HG03135 (cell line): ENCODE measurements around the gene GOPC.

Experiments
- ATAC-seq: cut with Tn5 transposase; IDR thresholded peaks from one replicate; pipeline ENCODE4 v1.9.1; 2021; ENCODE audit warnings: mild to moderate bottlenecking, moderate library complexity; ENCODE audit not compliant: unreplicated experiment

GOPC gene

DNA sequence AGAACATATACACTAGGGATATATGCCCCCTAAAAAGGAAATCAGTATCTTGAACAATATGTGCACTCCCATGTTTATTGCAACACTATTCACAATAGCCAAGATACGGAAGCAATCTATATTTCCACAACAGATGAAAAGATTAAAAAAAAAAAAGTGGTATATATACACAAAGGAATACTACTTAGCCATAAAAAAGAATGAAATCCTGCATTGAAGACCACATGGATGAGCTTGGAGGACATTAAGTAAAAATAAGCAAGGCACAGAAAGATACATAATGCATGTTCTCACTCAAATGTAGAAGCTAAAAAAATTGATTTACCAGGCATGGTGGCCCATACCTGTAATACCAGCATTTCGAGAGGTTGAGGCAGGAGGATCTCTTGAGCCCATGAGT lies 4.6 kb downstream of the GOPC start:
- ATAC-seq = no peak

GRCh38 chr6:117595099-117595923 lies 7.0 kb downstream of the GOPC start:
- no peak for ATAC-seq

DNA sequence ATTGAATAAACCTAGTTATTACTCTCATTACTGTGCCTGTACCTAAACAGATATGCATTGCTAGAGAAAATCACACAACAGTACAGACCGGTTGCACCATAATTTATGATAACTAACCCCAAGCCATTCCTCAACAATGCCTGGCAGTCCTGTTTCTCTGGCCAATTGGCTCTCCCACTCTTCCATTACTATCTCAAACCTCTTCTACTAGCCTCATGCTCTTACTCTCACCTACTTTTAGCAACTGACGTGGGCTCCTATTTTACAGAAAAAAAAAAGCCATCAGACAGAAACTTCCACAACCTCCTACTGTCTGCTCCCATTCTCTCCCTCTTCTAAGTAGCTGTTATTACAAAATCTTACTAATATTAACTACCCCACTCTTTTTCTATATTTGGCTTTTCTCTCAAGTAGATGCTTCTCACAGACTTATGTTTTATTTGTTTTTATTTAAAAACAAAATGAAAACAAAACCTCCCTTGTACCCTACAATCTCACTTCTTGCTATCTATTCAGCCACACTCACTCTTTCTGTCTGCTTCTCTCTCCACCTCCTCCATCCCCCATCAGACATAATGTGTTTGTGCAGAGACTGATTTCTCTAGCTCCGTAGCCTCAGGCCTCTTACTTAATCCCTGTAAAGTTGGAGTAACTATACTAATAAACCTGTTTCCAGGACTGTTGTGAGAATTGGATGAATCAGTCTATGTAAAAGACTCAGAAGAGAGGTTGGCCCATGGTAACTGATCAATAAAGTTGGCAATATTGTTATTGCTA lies 9.1 kb downstream of the GOPC start:
- no peak for ATAC-seq

DNA sequence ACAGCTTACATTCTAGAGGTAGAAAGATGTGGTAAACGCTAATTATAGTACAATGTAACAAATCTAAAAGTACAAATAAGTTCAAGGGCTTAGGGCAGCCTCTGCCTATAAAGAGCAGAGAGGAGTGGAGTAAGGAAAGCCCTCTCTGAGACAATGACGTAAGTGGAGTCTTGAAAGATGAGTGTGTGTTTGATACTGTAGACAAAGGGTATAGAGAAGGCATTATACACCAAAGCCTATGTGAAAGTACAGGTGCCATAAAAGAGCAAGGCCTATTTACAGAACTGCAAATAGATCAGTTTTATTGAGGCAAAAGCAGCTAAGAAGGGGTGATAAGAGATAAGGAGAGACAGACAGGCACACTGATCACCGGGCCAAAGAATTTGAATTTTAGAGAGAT lies 10.9 kb downstream of the GOPC start:
- no peak for ATAC-seq

DNA sequence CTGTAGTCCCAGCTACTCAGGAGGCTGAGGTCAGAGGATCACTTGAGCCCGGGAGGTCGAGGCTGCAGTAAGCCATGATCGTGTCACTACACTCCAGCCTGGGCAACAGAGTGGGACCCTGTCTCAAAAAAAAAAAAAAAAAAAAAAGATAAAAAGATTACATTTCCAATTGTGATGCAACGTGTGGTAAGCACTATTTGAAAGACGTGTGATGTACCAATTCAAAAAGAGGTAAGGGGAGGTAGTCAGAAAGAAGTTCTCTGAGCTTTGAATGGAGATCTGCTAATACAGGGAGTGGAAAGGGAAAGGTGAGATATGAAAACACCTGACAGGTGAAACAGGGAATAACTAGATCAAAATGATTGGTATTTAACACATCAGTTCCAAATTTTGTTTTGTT lies 11.9 kb downstream of the GOPC start:
- ATAC-seq = no peak

- ATAC-seq = no peak
Observed at GRCh38 chr6:117585647-117586046, 16.7 kb downstream of the GOPC start.

DNA sequence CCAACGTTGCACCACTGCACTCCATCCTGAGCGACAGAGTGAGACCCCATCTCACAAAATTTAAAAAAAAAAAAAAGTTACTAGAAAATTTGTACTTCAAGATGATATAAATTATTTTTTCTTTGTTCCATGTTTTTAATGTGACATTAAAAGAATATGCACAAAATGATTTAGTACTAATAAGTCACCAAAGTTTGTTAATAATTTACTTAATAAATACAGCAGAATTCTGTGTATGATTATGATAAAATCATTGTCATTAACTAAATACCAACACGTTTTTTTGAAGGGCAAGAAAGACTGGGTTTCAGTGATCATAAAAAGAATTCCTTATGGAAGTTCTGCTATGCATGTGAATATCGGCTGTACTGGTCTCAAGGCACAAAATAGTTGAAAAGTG lies 28.1 kb downstream of the GOPC start:
- no peak for ATAC-seq

DNA sequence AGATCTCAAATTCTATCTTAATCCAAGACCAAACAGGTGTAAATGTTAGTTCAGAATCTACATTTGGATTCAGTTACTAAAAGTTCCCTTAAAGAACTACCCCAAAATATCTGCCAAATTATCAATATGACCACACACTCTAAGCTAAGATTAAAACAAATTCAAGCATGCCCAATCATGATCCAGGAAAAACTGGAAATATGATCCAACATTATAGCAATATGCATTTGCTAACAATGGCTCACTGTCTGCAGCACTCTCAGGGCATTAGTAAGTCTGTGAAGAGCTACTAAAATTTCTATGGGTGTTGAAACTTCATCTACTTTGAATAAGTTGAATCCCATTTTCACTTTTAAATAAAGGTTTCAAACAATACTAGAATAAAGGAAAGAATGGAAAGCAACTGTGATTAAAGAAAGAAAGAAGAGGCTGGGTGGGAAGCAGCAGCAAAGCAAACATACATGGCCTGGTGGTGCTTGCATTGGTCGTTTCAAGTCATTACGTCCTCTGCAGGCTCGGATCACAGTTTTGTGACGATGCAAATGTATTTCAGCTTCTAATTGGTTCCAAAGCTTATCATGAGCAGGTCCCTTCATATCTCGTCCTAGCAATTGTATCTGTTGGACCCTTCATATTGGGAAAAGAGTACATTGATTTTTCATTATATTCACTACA lies 29.2 kb downstream of the GOPC start:
- ATAC-seq = no peak

DNA sequence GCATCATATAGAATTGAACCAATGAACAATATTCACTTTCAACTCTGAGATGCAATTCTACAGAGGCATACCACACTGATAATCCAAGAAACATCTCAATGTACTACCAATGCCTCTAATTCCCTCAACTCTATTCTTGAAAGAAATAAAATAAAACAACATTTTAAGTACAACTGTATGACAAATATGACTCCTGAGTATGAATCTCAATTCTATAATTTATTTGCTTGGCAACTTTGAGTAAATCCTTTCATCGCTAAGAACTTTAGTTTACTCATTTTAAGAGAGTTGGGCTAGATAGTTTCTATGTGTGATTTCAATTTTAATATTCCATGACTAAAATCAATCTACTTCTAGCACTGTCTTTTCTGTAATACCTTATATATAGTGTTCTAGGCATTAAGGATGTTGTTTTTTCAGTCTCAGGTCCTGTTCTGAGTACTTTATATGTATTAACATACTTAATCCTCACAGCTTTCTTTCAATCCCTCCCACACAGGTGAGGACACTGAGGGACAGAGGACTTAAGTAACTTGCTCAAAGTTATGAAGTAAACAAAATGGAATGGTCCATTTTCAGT lies 33.4 kb downstream of the GOPC start:
- ATAC-seq = no peak

GRCh38 chr6:117568247-117568646 lies 34.1 kb downstream of the GOPC start:
- no peak for ATAC-seq

DNA sequence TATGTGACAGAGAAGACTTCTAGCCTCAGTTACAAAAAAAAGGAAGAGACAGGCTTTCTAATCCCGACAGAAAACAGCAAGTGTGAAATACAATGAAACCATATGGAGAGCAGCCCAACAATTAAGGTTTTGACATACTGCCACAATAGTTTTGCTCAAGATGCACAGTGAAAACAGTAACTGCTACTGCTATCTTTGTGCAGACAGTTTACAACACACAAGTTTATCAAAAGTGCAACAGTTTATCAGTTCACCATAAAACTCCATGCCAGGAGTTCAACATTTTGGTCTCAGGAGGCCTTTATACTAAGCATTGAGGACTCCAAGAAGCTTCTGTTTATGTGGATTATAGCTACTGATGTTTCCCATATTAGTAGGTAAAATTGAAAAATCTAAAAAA lies 37.6 kb downstream of the GOPC start:
- no peak for ATAC-seq

- no peak for ATAC-seq
Observed at GRCh38 chr6:117561128-117561527, 41.2 kb downstream of the GOPC start.

- no peak for ATAC-seq
Observed at GRCh38 chr6:117559299-117559698, 43.0 kb downstream of the GOPC start.

- ATAC-seq = no peak
Observed at GRCh38 chr6:117558818-117559217, 43.5 kb downstream of the GOPC start.

DNA sequence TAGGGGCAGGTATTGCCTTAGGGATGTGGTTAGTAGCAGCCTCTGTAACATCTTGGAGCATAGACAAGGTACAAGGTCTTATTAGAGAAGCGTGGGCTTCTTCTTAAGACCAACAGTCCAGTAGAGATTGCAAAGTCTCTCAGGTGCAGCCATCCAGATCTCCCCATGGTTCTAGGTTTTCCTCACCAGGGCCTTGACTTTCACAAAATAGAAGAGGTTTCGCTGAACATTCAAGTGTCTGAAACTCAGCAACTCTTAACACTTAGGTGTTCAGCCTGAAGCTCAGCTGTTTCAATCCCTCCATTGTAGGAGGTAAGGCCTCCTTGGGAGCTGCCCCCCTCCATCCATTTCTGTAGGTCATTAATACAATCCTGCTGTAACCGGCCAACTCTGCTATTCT lies 44.4 kb downstream of the GOPC start:
- ATAC-seq = no peak

DNA sequence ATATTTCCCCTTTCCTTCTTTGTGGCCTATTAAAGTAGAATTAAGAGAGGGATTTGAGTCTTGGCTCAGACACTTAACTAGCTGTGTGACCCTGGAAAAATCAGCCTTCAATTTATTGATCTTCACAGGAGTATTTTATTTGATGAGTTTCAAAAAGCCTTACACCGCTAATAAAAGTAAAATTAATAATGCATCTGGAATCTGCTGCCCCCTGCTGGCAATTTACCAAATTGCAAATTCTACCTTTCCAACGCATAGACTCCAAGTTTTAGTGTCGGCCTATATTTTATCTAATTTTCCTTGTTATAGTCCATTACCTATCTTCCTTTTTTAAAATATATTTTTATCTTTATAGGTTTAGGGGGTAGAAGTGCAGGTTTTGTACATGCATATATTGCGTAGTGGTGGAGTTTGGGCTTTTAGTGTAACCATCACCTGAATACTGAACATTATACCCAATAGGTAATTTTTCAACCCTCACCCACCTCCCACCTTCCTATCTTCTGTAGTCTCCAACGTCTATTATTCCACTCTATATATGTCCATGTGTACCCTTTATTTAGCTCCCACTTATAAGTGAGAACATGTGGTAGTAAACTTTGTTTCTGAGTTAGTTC lies 46.3 kb downstream of the GOPC start:
- no peak for ATAC-seq

- ATAC-seq = no peak
Observed at GRCh38 chr6:117555262-117555849, 47.0 kb downstream of the GOPC start.

DNA sequence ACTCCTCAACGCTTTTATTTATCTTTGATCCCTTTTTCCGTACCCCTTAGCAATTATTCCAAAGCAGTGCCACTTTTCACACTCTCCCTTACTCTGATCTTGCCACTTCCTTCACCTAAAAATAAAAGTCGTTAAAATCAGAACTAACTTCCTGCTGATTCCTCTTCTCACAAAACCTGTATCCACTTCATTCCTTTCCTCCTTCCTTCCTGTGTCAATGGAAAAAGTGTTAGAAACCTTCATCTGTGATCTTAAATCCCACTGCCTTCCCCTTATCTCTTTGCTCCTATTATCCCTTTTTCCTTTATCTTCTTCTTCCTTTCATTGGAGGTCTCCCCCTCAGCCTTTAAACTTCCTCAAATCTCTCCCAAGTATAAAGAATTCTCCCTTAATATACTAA lies 49.2 kb downstream of the GOPC start:
- no peak for ATAC-seq

DNA sequence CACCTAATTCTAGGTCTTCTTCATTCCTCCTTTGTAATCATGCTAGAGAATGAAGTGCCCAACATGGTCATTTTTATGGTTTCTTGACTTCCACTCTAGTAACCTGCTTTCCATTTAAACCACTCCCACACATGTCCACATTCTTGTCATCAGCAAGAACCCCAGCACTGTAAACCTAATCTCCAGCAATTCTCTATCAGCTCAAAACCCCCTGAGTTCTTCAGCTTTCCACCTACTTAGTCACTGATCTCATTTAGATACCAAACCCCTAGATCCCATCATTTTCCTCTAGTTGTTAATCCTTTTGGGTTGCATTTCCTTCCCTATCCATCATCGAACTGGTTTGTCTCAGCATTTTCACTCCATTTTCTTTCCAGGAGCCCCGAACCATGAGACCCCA lies 49.7 kb downstream of the GOPC start:
- ATAC-seq = no peak

DNA sequence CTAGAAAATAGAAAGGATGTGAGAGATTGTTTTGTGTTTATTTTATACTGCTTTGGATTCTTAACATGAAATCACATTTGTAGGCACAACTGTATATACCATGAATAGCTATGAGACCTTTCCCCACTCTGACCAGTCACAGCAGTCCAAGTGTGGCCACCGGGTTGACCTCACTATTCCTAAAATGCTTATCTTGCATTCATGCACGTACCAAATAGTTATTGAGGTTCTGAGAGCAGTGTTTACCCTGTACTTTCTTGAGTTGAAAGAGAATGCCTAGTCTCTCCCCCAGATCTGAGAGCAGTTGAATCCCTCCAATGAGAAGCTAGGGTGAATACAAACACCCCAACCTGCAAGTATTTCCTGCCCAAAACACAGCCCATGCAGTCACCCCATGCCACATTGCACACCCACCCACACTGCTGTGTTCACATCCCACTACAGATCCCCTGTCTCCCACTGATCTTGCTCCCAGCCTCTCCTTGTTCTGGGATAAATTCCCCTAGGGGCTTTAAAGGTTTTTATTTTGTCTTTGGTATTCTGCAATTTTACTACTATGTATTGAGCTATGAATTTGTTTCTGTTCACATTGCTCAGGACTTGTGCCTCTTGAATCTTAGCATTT lies 51.6 kb downstream of the GOPC start:
- no peak for ATAC-seq
